Sigmoid colon (tissue), 4 donors: ENCODE measurements around the gene KCNG2.

Experiments used
- EP300 ChIP-seq, 4 donors: sonication (generic); formaldehyde crosslinking; IDR thresholded peaks; one replicate each; pipeline ENCODE4 v1.6.1; 2017; ENCODE audit warnings: antibody characterized with exemption in 4 of 4
- POLR2A ChIP-seq, 2 donors: fragments of 450-650 bp; IDR thresholded peaks; one replicate each; pipeline ENCODE4 v1.6.1; 2016; ENCODE audit warnings: antibody characterized with exemption in 2 of 2, mild to moderate bottlenecking in 2 of 2, moderate library complexity in 2 of 2
- POLR2AphosphoS5 ChIP-seq, 4 donors: sonication (generic); formaldehyde crosslinking; IDR thresholded peaks; one replicate each; pipeline ENCODE4 v1.6.1; 2017; ENCODE audit warnings: antibody characterized with exemption in 4 of 4

- TF ChIP-seq POLR2A (IDR thresholded peaks at IDR 0.05) = no peak
- no peak for TF ChIP-seq EP300 (IDR thresholded peaks at IDR 0.05)
- TF ChIP-seq POLR2AphosphoS5 (IDR thresholded peaks at IDR 0.05) = no peak
Observed at GRCh38 chr18:79917853-79918614, 120.3 kb downstream of the KCNG2 start.
